H1 (cell line): ENCODE measurements around the gene EVC2. TPM values are rescaled to one million over a fixed set of nuclear protein-coding genes. Genes with fewer than 3 reads are reported as not detected.

Experiments
- CTCF ChIA-PET: fragments of 300-600 bp; sonication (Branson Sonifier 250); formaldehyde crosslinking; loops from one replicate; lab custom pipeline; 2021; ENCODE audit not compliant: partially characterized antibody; lab: Charles Lee
- POLR2A ChIA-PET: fragments of 300-600 bp; sonication (Branson Sonifier 250); formaldehyde crosslinking; loops from one replicate; lab custom pipeline; 2021; ENCODE audit warnings: inconsistent platforms; ENCODE audit not compliant: partially characterized antibody; lab: Charles Lee
- DNase-seq, 2 experiments: peaks; one replicate each; pipeline versions ENCODE4 v3.0.0 to v3.0.0-alpha.2; 2010 to 2022; ENCODE audit warnings: low spot score in 2 of 2, low read depth in 1 of 2, mixed read lengths in 1 of 2
- FAIRE-seq: peaks from 2 replicates; lab custom pipeline; 2011; peaks lifted over from hg19 to GRCh38; lab: Jason Lieb, UNC
- H2AFZ ChIP-seq: 2 replicates; pipeline ENCODE4 v1.8.1; 2012; ENCODE audit warnings: low read length, inconsistent platforms
- H2AK5ac ChIP-seq: 2 replicates; pipeline ENCODE4 v1.6.1; 2013; ENCODE audit warnings: low read depth, low read length
- H2BK120ac ChIP-seq: replicated peaks from 2 replicates; pipeline ENCODE3; 2013; ENCODE audit warnings: low read depth, low read length, inconsistent platforms
- H2BK12ac ChIP-seq: 2 replicates; pipeline ENCODE4 v1.6.1; 2013; ENCODE audit warnings: low read depth, low read length
- H2BK15ac ChIP-seq: 2 replicates; pipeline ENCODE4 v1.6.1; 2013; ENCODE audit warnings: low read length
- H2BK20ac ChIP-seq: 2 replicates; pipeline ENCODE4 v1.6.1; 2013; ENCODE audit warnings: low read length
- H2BK5ac ChIP-seq: 2 replicates; pipeline ENCODE4 v1.6.1; 2013; ENCODE audit warnings: low read depth, low read length
- H3K14ac ChIP-seq: 2 replicates; pipeline ENCODE4 v1.6.1; 2013; ENCODE audit warnings: inconsistent platforms; ENCODE audit not compliant: insufficient read length
- H3K18ac ChIP-seq: 2 replicates; pipeline ENCODE4 v1.6.1; 2013; ENCODE audit warnings: low read length; ENCODE audit errors: extremely low read depth
- H3K23ac ChIP-seq: 2 replicates; pipeline ENCODE4 v1.6.1; 2013; ENCODE audit warnings: inconsistent platforms; ENCODE audit not compliant: insufficient read length
- H3K23me2 ChIP-seq: 2 replicates; pipeline ENCODE4 v1.6.1; 2013; ENCODE audit warnings: low read depth, low read length
- H3K27ac ChIP-seq: 2 replicates; pipeline ENCODE4 v1.6.1; 2011; ENCODE audit warnings: low read depth, low read length, inconsistent platforms
- H3K27me3 ChIP-seq, 4 experiments: replicated peaks in 1 of 4; 1 replicate in 1 of 4; 2 replicates in 3 of 4; pipeline versions ENCODE4 v1.6.1 to v1.8.1; 2011 to 2013; ENCODE audit warnings: low read length in 3 of 4, mild to moderate bottlenecking in 3 of 4, inconsistent platforms in 2 of 4, mixed read lengths in 2 of 4, moderate library complexity in 1 of 4; ENCODE audit not compliant: control insufficient read depth in 3 of 4, insufficient read depth in 3 of 4; ENCODE audit errors: extremely low read depth in 1 of 4
- H3K36me3 ChIP-seq, 4 experiments: 2 replicates each; pipeline versions ENCODE4 v1.6.1 to v1.8.1; 2011 to 2013; ENCODE audit warnings: mild to moderate bottlenecking in 4 of 4, low read length in 3 of 4, moderate library complexity in 2 of 4, control low read depth in 1 of 4, inconsistent platforms in 1 of 4; ENCODE audit not compliant: insufficient read depth in 4 of 4, control insufficient read depth in 2 of 4
- H3K4ac ChIP-seq: replicated peaks from 2 replicates; pipeline ENCODE3; 2013; ENCODE audit warnings: low read length, low read depth, mixed read lengths, inconsistent platforms; ENCODE audit not compliant: insufficient read length
- H3K4me1 ChIP-seq, 4 experiments: replicated peaks in 1 of 4; 1 replicate in 1 of 4; 2 replicates in 3 of 4; pipeline versions ENCODE4 v1.6.1 to v1.8.1; 2011 to 2013; ENCODE audit warnings: low read length in 3 of 4, inconsistent platforms in 2 of 4, mixed read lengths in 1 of 4; ENCODE audit not compliant: insufficient read depth in 4 of 4, control insufficient read depth in 3 of 4
- H3K4me2 ChIP-seq, 2 experiments: 2 replicates each; pipeline versions ENCODE4 v1.6.1 to v1.8.1; 2011 to 2013; ENCODE audit warnings: low read depth in 2 of 2, low read length in 2 of 2, control low read depth in 1 of 2, inconsistent platforms in 1 of 2, mild to moderate bottlenecking in 1 of 2; ENCODE audit not compliant: insufficient read depth in 1 of 2
- H3K4me3 ChIP-seq, 4 experiments: fragments of 200-600, 300-600 bp in 1 of 4; sonication (generic), shearing (Covaris generic), sonication (Bioruptor Twin) in 1 of 4; 2 replicates each; pipeline versions ENCODE4 v1.5.1 to v1.8.1; 2011 to 2016; ENCODE audit warnings: low read length in 4 of 4, low read depth in 3 of 4, control low read depth in 2 of 4, inconsistent platforms in 2 of 4, mild to moderate bottlenecking in 2 of 4, mixed read lengths in 1 of 4, moderate library complexity in 1 of 4; ENCODE audit not compliant: insufficient read depth in 2 of 4; ENCODE audit errors: extremely low read depth in 1 of 4
- H3K56ac ChIP-seq: replicated peaks from 2 replicates; pipeline ENCODE3; 2013; ENCODE audit warnings: low read depth, mild to moderate bottlenecking, mixed read lengths, low read length, inconsistent platforms; ENCODE audit not compliant: insufficient read length
- H3K79me1 ChIP-seq: 2 replicates; pipeline ENCODE4 v1.6.1; 2013; ENCODE audit warnings: low read depth, low read length, control low read depth
- H3K79me2 ChIP-seq, 2 experiments: 2 replicates each; pipeline versions ENCODE4 v1.6.1 to v1.8.1; 2012 to 2013; ENCODE audit warnings: low read length in 2 of 2, mild to moderate bottlenecking in 2 of 2, inconsistent platforms in 1 of 2; ENCODE audit not compliant: insufficient read depth in 2 of 2, control insufficient read depth in 1 of 2
- H3K9ac ChIP-seq, 4 experiments: replicated peaks in 1 of 4; 1 replicate in 1 of 4; 2 replicates in 3 of 4; pipeline versions ENCODE4 v1.6.1 to v1.8.1; 2011 to 2013; ENCODE audit warnings: low read depth in 3 of 4, low read length in 3 of 4, control low read depth in 2 of 4, mild to moderate bottlenecking in 2 of 4, moderate library complexity in 2 of 4, inconsistent platforms in 1 of 4; ENCODE audit errors: extremely low read depth in 1 of 4
- H3K9me3 ChIP-seq, 2 experiments: 2 replicates each; pipeline versions ENCODE4 v1.6.1 to v1.8.1; 2012 to 2013; ENCODE audit warnings: mild to moderate bottlenecking in 2 of 2, moderate library complexity in 2 of 2, control low read depth in 1 of 2, inconsistent platforms in 1 of 2, low read depth in 1 of 2, low read length in 1 of 2, mixed read lengths in 1 of 2; ENCODE audit not compliant: insufficient read depth in 2 of 2
- H4K20me1 ChIP-seq, 2 experiments: replicated peaks in 1 of 2; 2 replicates each; pipeline versions ENCODE3 to v1.8.1; 2011 to 2013; ENCODE audit warnings: inconsistent platforms in 2 of 2, low read length in 2 of 2, mild to moderate bottlenecking in 1 of 2; ENCODE audit not compliant: insufficient read depth in 2 of 2, control insufficient read depth in 1 of 2
- H4K5ac ChIP-seq: 2 replicates; pipeline ENCODE4 v1.6.1; 2013; ENCODE audit warnings: low read length, low read depth, mixed read lengths, inconsistent platforms; ENCODE audit not compliant: insufficient read length
- H4K8ac ChIP-seq: 2 replicates; pipeline ENCODE4 v1.8.0; 2013; ENCODE audit warnings: mild to moderate bottlenecking, moderate library complexity, low read length, inconsistent platforms; ENCODE audit not compliant: insufficient read depth; ENCODE audit errors: extremely low read depth
- H4K91ac ChIP-seq: replicated peaks from 2 replicates; pipeline ENCODE3; 2013; ENCODE audit warnings: low read length, mixed read lengths, inconsistent platforms; ENCODE audit not compliant: insufficient read length
- CBX5 ChIP-seq: fragments of 300-800, 300-1000 bp; sonication (generic); IDR thresholded peaks from 2 replicates; pipeline ENCODE4 v1.7.1; 2016; ENCODE audit warnings: antibody characterized with exemption, low read length, low read depth
- GABPA ChIP-seq: IDR thresholded peaks from 2 replicates; pipeline ENCODE4 v1.6.1; 2011; ENCODE audit warnings: mild to moderate bottlenecking, low read length, moderate library complexity, borderline replicate concordance; ENCODE audit not compliant: insufficient read depth
- SRF ChIP-seq: IDR thresholded peaks from 2 replicates; pipeline ENCODE4 v1.6.1; 2011; ENCODE audit warnings: mild to moderate bottlenecking, low read depth, low read length, moderate library complexity
- WGBS, 2 experiments: shearing (Covaris generic) in 1 of 2; methylation state at CpG; one replicate each; pipeline versions ENCODE4 v1.1.6 to v1.1.7; 2013 to 2015; ENCODE audit warnings: low lambda C conversion rate in 2 of 2, mixed read lengths in 2 of 2, inconsistent platforms in 1 of 2, low coverage in 1 of 2, missing lambda C conversion rate in 1 of 2; ENCODE audit not compliant: insufficient replicate concordance in 2 of 2, insufficient coverage in 1 of 2, insufficient read length in 1 of 2; ENCODE audit errors: extremely low coverage in 1 of 2, missing lambda C conversion rate in 1 of 2; 5-methylcytosine and 5-hydroxymethylcytosine counted together
- polyA plus RNA-seq, 7 experiments: library from polyadenylated mRNA; depleted of rRNA in 3 of 7; stranded (reverse) in 5 of 7; unstranded in 2 of 7; fragments of >200 nt in 5 of 7; fragments of 200-250 nt in 2 of 7; gene quantifications; 1 replicate in 5 of 7; 2 replicates in 1 of 7; 4 replicates in 1 of 7; pipeline versions ENCODE4 v1.2.1 to v1.2.3, GENCODE V29; 2011 to 2013; ENCODE audit warnings: missing spikeins in 2 of 7, mixed read lengths in 2 of 7
- total RNA-seq: library from RNA; stranded (reverse); fragmentation: NEBNext Ultra II Directional; extraction: Animal tissue kit (Norgen Biotek cat#: 25700); gene quantifications from 2 replicates; pipeline ENCODE4 v1.2.1, GENCODE V29; 2021
- TF ChIP-seq, protein P1 (sequence below): IDR thresholded peaks from 2 replicates; pipeline ENCODE4 v1.6.1; 2011; ENCODE audit warnings: low read length, improper control_type of control experiment
- TF ChIP-seq, protein P2 (sequence below), 3 experiments: IDR thresholded peaks; 1 replicate in 2 of 3; 2 replicates in 1 of 3; pipeline versions ENCODE4 v1.5.1 to v1.6.1; 2011; ENCODE audit warnings: low read length in 3 of 3, mild to moderate bottlenecking in 3 of 3, inconsistent platforms in 2 of 3, low read depth in 1 of 3, moderate library complexity in 1 of 3; ENCODE audit not compliant: insufficient read depth in 1 of 3; ENCODE audit errors: control extremely low read depth in 1 of 3

EVC2 gene
- total and polyA plus RNA-seq, 2 of the 8 experiments (the other 6 are each of a cell fraction or from before 2014, with no cell fraction given) = 0.73 to 5.9 TPM

DNA sequence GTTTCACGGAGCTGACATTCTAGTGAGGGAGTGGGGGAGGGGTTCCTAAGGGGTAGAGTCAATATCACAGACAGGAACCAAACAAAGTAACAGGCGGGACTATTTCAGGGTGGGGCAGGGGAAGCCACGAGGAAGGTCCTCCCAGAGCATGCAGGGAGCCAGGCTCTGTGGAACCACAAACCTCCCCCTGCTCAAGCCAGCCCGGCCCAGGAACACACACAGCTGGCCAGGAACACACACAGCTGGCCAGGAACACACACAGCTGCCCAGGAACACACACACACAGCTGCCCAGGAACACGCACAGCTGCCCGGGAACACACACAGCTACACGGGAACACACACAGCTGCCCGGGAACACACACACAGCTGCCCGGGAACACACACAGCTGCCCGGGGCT is 24.8 kb downstream of the EVC2 start:
- ChIA-PET POLR2A (interaction anchor here (1.3 kb wide), 1 partner anchor 14 kb away, joined by 3 read pairs; no protein-coding TSS in a partner anchor), CTCF (interaction anchor here (1.0 kb wide), 1 partner anchor 10 kb away, joined by 3 read pairs; no protein-coding TSS in a partner anchor)
- Histone ChIP-seq H3K79me1 (no peaks in the 10 kb centered on the region), H3K4me2 (no peak overlapping the region), H2BK5ac (no peak overlapping the region), H3K36me3 (peaks cover 3 to 18% (median 11%) of the 10 kb centered on the region in 4 experiments; a peak in 6 of 8 replicates), H2BK12ac (no peak overlapping the region), H4K20me1 (peaks cover 0 to 6% of the 10 kb centered on the region in 2 experiments), H3K27ac (no peak overlapping the region), H2BK20ac (no peak overlapping the region), H3K9me3 (no peaks in the 10 kb centered on the region), H2AK5ac (no peak overlapping the region), H3K4me3 (no peak overlapping the region), H4K5ac (no peak overlapping the region), H3K9ac (no peak overlapping the region), H3K27me3 (no peaks in the 10 kb centered on the region), H3K4ac (no peak overlapping the region), H4K8ac (no peak overlapping the region), H2BK15ac (no peak overlapping the region), H3K18ac (no peak overlapping the region), H3K14ac (no peak overlapping the region), H3K4me1 (no peaks in the 10 kb centered on the region; a peak in 1 of 7 replicates), H4K91ac (no peak overlapping the region), H2BK120ac (no peak overlapping the region), H3K79me2 (no peaks in the 10 kb centered on the region), H3K56ac (no peak overlapping the region), H3K23ac (no peak overlapping the region), H3K23me2 (no peaks in the 10 kb centered on the region), H2AFZ (no peak overlapping the region)
- TF ChIP-seq SRF = no peak
- TF ChIP-seq, protein P1, sequence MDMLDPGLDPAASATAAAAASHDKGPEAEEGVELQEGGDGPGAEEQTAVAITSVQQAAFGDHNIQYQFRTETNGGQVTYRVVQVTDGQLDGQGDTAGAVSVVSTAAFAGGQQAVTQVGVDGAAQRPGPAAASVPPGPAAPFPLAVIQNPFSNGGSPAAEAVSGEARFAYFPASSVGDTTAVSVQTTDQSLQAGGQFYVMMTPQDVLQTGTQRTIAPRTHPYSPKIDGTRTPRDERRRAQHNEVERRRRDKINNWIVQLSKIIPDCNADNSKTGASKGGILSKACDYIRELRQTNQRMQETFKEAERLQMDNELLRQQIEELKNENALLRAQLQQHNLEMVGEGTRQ = no peak
- no peak for TF ChIP-seq CBX5
- TF ChIP-seq, protein P2, sequence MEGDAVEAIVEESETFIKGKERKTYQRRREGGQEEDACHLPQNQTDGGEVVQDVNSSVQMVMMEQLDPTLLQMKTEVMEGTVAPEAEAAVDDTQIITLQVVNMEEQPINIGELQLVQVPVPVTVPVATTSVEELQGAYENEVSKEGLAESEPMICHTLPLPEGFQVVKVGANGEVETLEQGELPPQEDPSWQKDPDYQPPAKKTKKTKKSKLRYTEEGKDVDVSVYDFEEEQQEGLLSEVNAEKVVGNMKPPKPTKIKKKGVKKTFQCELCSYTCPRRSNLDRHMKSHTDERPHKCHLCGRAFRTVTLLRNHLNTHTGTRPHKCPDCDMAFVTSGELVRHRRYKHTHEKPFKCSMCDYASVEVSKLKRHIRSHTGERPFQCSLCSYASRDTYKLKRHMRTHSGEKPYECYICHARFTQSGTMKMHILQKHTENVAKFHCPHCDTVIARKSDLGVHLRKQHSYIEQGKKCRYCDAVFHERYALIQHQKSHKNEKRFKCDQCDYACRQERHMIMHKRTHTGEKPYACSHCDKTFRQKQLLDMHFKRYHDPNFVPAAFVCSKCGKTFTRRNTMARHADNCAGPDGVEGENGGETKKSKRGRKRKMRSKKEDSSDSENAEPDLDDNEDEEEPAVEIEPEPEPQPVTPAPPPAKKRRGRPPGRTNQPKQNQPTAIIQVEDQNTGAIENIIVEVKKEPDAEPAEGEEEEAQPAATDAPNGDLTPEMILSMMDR (IDR thresholded peaks at IDR 0.05; ENCODE audit: control extremely low read depth in 1 of 3, insufficient read depth in 1 of 3, low read depth in 1 of 3, low read length in 3 of 3) = no peak
- TF ChIP-seq GABPA = no peak
- FAIRE-seq (no peak), DNase-seq (no peak)
- WGBS, 2 experiments = 87% methylated on average over 10 of the region's 10 CpGs; no CpG with 5 or more reads in 1 of the 2 experiments
